ENCODE results near the gene RPS6KL1.
"Not testable (repeated sequence)": the region's sequence is repeated elsewhere in the genome, so short reads cannot be mapped to it uniquely, and the experiment has no call there.

RPS6KL1 gene

DNA sequence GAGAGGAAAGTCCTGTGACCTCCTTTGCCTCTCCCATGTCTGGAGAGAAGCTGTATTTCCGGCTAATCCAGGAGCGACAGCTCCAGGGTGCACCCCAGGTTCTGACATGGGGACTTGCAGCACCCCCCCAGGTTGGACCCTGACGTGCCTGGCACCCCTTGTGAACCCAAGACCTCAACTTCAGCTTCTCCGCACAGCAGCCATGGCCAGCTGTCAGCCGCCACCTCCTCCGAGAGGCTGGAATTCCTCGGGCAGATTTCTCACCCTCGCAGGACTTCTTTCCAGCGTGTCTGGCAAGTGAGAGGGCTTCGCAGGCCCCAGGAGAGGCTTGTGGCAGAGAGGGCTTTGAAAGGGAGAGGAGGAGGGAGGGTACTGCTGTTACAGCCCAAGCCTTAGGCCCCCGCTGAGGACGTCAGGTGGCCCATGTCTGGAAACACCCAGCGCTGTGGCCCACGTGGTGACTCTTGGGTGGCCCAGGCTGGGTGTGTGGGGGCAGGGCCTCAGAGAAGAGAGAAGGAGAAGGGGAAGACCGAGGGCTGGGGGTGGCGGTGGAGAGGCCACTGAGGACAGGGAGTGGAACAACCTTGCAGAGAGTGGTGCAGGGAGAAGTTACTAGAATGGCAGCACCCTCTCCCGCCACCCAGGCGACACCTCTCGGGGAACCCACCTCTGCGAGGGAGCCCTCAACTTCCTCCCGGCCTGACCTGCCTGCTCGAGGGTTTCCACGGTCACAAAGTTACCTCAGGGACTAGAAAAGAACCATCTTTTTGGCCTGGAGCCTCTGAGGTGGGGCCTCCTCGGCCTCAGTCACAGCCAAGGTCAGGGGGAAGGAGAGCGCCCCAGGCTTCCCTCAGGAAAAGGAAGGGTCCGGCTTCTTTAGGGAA lies 11.7 kb upstream of the RPS6KL1 start:
- DNase-seq = no peak

- no peak for DNase-seq
Observed at GRCh38 chr14:74934041-74934440, 11.0 kb upstream of the RPS6KL1 start.

DNA sequence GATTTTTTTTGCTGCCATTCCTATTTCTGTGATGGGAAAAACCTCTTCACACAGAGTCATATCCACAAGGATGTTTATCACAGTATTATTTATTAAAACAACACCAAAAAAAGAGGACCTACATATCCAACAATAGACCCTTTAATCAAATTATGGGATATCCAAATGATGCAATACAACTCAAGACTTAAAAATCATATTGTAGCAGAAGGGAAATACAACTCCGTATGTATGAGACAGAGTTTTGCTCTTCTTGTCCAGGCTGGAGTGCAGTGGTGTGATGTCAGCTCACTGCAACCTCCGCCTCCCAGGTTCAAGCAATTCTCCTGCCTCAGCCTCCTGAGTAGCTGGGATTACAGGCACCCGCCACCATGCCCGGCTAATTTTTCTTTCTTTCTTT lies 9.9 kb upstream of the RPS6KL1 start:
- DNase-seq = not testable (repeated sequence)

GRCh38 chr14:74932401-74932901 lies 9.4 kb upstream of the RPS6KL1 start:
- DNase-seq = no peak

DNA sequence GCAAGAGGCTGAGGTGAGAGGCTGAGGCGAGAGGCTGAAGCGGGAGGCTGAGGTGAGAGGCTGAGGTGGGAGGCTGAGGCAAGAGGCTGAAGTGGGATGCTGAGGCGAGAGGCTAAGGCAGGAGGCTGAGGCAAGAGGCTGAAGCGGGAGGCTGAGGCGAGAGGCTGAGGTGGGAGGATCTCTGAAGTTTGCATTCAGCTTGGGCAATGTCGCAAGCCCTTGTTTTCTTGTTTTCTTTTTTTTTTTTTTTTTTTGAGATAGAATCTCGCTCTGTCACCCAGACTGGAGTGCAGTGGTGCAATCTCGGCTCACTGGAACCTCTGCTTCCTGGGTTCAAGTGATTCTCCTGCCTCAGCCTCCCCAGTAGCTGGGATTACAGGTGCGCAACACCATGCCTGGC lies 8.7 kb upstream of the RPS6KL1 start:
- DNase-seq = not testable (repeated sequence)

DNA sequence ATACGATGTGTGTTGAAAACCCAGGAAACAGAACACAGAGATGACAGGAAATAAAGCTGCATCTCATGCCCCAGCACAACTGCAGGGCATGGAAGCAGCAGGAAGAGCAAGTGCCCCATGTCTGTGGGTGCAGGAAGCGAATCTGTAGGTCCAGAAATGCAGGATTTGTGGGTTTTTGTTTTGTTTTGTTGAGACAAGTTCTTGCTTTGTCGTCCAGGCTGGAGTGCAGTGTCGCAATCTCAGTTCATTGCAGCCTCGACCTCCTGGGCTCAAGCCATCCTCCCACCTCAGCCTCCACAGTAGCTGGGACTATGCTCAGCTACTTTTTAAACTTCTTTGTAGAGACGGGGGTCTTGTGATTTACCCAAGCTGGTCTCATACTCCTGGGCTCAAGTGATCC lies 6.2 kb upstream of the RPS6KL1 start:
- no peak for DNase-seq

- no peak for DNase-seq
Observed at GRCh38 chr14:74927225-74927624, 4.2 kb upstream of the RPS6KL1 start.

DNA sequence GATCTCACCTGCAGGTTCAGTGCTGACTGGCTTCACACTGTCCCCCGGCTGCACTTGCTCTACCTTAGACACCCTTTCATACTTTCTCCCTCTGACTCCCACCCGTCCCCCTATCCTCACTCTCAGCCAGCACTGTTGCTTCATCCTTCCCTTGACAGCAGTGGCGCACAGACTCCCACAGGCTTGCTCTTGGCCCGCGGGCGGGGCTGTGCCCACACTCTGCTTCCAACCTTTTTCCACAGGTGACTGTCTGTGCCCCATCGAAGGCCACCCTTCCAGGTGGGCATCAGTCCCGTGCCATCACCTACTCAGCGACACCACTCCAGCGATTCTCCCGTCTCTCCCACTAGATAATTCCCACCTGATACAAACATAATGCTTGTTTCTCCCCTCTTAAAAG lies 1.0 kb upstream of the RPS6KL1 start:
- DNase-seq = no peak

- DNase-seq = no peak
Observed at GRCh38 chr14:74921987-74922751, 891 bp downstream of the RPS6KL1 start.

DNA sequence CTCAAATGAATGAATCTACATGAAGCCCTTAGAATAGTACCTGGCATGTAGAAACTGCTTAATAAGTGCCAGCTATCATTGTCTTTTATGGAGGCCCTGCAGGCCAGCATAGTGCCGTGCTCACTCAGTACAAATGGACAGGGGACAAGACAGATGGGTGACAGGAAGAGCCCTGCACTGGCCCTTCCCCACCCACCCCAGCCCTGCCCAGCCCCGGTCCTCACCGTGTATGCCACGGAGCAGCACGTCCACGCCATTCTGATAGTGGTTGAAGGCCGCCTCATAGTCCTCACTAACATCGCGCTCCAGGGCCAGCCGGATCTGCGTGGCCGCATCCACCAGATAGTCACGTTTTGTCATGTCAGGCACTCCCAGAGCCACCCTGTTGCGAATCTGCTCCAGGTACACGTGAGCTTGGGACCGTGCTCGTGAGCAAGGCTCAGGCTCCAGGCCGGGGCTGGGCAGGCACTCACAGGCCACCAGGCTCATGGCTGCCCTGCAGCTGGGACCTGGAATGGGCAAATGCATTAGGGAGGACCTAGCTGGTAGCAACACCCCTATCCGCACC lies 1.9 kb downstream of the RPS6KL1 start:
- no peak for DNase-seq

DNA sequence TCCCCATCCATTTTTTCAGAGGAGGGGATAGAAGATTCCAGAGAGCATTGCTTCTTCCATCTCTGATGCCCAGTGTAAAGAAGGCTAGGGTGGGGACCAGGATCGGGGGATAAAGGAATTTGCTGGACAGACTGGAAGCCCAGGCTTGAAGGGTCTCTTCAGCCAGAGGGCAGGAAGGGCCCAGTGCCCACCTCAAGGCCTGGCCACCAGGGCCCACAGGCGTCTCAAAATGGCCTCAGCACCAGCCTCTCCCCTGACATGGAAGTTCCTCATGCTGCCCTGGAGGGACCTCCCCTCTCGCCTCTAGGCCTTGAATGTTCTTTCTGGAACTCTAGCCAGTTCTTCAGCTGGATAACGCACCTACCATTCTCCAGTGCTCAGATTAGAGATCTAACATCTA lies 2.8 kb downstream of the RPS6KL1 start:
- no peak for DNase-seq

- no peak for DNase-seq
Observed at GRCh38 chr14:74919421-74920165, 3.5 kb downstream of the RPS6KL1 start.

DNA sequence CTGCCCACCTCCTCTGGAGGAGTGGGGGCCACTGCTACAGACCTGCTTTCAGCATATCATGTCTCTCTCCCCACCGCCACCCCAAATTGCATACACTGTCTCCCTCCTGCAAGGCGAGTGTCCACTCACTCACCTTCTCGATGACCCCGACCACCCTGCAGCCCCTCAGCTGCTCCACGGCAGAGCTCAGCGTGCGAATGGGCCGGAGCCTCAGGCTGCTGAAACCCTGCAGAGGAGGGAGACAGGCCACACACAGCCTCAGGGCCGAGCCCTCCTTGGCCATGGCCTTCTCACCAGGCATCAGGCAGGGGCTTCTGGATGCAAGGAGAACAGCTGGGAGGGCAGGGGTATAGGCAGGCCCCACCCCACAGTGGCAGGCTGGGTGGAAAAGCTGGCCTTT lies 4.7 kb downstream of the RPS6KL1 start:
- no peak for DNase-seq

- DNase-seq = no peak
Observed at GRCh38 chr14:74917646-74918081, 5.4 kb downstream of the RPS6KL1 start.

DNA sequence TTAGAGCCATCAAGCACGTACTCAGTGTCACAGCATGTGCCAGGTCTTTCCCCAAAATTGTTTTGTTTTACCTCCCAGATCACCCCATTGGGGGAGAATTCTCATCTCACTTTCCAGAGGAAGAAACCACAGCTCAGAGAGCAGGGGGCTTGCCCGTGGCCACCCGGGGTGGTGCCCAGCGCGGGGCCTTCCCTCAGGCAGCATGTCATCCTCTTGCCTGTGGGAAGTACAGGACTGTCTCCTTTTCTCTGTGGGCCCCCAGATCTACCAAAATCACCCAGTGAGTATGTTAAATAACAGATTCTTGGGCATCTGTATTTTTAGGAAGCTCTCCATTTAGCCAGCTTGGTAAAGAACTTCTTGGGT lies 5.9 kb downstream of the RPS6KL1 start:
- DNase-seq = no peak

DNA sequence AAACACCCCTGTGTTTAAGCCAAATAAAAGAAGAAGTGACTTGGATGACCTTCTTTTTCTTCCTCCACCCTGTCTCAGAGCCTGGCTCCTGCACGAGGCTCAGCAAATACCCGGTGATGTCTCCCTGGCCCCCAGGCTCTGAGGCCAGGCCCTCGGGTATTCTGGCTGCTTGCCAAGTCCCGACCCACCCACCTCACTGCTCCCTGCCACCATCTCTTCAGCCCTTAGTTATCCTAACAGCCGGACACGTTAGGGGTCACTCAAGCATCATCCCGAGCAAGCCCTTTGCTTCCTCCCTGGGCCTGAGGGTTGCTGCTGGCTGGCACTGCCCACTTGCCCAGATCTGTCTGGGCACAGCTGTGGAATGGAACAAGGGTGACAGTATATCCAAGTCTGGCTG lies 7.2 kb downstream of the RPS6KL1 start:
- DNase-seq = no peak

GRCh38 chr14:74915426-74915825 lies 7.6 kb downstream of the RPS6KL1 start:
- DNase-seq = no peak

- peak; percentile 22 for DNase-seq
Observed at GRCh38 chr14:74913986-74914573, 9.0 kb downstream of the RPS6KL1 start.

- no peak for DNase-seq
Observed at GRCh38 chr14:74913393-74913910, 9.6 kb downstream of the RPS6KL1 start.

- no peak for DNase-seq
Observed at GRCh38 chr14:74912801-74913200, 10.3 kb downstream of the RPS6KL1 start.

GRCh38 chr14:74912111-74912510 lies 10.9 kb downstream of the RPS6KL1 start:
- no peak for DNase-seq

GRCh38 chr14:74911704-74912103 lies 11.4 kb downstream of the RPS6KL1 start:
- DNase-seq = no peak

Data from NCI-H345 (cell line).